Measurements from ENCODE around the gene HOXB2.

The HOXB2 gene

GRCh38 chr17:48566717-48567116, 21.8 kb upstream of the HOXB2 start:
- in situ Hi-C loops (cut with MboI; ENCODE audit: low sequenced_read_pairs) = no loop called here

GRCh38 chr17:48565925-48566710, 21.2 kb upstream of the HOXB2 start:
- in situ Hi-C loops (cut with MboI; ENCODE audit: low sequenced_read_pairs) = no loop called here

- in situ Hi-C loops (cut with MboI; ENCODE audit: low sequenced_read_pairs) = no loop called here
These were observed 20.2 kb upstream of the HOXB2 start for GRCh38 chr17:48565022-48565554.

- in situ Hi-C loops (cut with MboI; ENCODE audit: low sequenced_read_pairs) = no loop called here
These were observed 19.5 kb upstream of the HOXB2 start for GRCh38 chr17:48564188-48565021.

GRCh38 chr17:48563867-48564187, 18.9 kb upstream of the HOXB2 start:
- in situ Hi-C loops (cut with MboI; ENCODE audit: low sequenced_read_pairs) = no loop called here

- in situ Hi-C loops (cut with MboI; ENCODE audit: low sequenced_read_pairs) = no loop called here
These were observed 18.5 kb upstream of the HOXB2 start for GRCh38 chr17:48563385-48563838.

- in situ Hi-C loops (cut with MboI; ENCODE audit: low sequenced_read_pairs) = no loop called here
These were observed 18.0 kb upstream of the HOXB2 start for GRCh38 chr17:48562934-48563333.

- in situ Hi-C loops (cut with MboI; ENCODE audit: low sequenced_read_pairs) = no loop called here
These were observed 17.2 kb upstream of the HOXB2 start for GRCh38 chr17:48561884-48562810.

GRCh38 chr17:48559840-48560817, 15.2 kb upstream of the HOXB2 start:
- in situ Hi-C loops (cut with MboI; ENCODE audit: low sequenced_read_pairs) = no loop called here

- in situ Hi-C loops (cut with MboI; ENCODE audit: low sequenced_read_pairs) = no loop called here
These were observed 14.4 kb upstream of the HOXB2 start for GRCh38 chr17:48559122-48559839.

- in situ Hi-C loops (cut with MboI; ENCODE audit: low sequenced_read_pairs) = no loop called here
These were observed 13.9 kb upstream of the HOXB2 start for GRCh38 chr17:48558831-48559121.

- in situ Hi-C loops (cut with MboI; ENCODE audit: low sequenced_read_pairs) = no loop called here
These were observed 13.3 kb upstream of the HOXB2 start for GRCh38 chr17:48558057-48558830.

- in situ Hi-C loops (cut with MboI; ENCODE audit: low sequenced_read_pairs) = no loop called here
These were observed 11.9 kb upstream of the HOXB2 start for GRCh38 chr17:48556576-48557401.

- in situ Hi-C loops (cut with MboI; ENCODE audit: low sequenced_read_pairs) = no loop called here
These were observed 11.3 kb upstream of the HOXB2 start for GRCh38 chr17:48556229-48556575.

GRCh38 chr17:48555258-48556228, 10.6 kb upstream of the HOXB2 start:
- in situ Hi-C loops (cut with MboI; ENCODE audit: low sequenced_read_pairs) = no loop called here

- in situ Hi-C loops (cut with MboI; ENCODE audit: low sequenced_read_pairs) = no loop called here
These were observed 9.7 kb upstream of the HOXB2 start for GRCh38 chr17:48554412-48555257.
